Measurements from ENCODE around the gene TMEM178B.
"Not testable (repeated sequence)": the region's sequence is repeated elsewhere in the genome, so short reads cannot be mapped to it uniquely, and the experiment has no call there.

TMEM178B gene

GRCh38 chr7:141317033-141317585 lies 243.2 kb downstream of the TMEM178B start:
- no peak for DNase-seq (ENCODE audit: low read depth)
- TF ChIP-seq CTCF (conservative IDR thresholded peaks at IDR 0.05; ENCODE audit: low read depth, low read length) = no peak
- no peak overlapping the region for H3K4me3 ChIP-seq (ENCODE audit: low read depth, low read length)

GRCh38 chr7:141320287-141320686 lies 246.4 kb downstream of the TMEM178B start:
- no peak overlapping the region for H3K4me3 ChIP-seq (ENCODE audit: low read depth, low read length)
- no peak for DNase-seq (ENCODE audit: low read depth)
- no peak for TF ChIP-seq CTCF (conservative IDR thresholded peaks at IDR 0.05; ENCODE audit: low read depth, low read length)

- no peak for DNase-seq (ENCODE audit: low read depth)
- no peak overlapping the region for H3K4me3 ChIP-seq (ENCODE audit: low read depth, low read length)
- TF ChIP-seq CTCF (conservative IDR thresholded peaks at IDR 0.05; ENCODE audit: low read depth, low read length) = no peak
Observed at GRCh38 chr7:141322383-141322782, 248.5 kb downstream of the TMEM178B start.

GRCh38 chr7:141323826-141324225 lies 250.0 kb downstream of the TMEM178B start:
- DNase-seq (ENCODE audit: low read depth) = no peak
- H3K4me3 ChIP-seq (ENCODE audit: low read depth, low read length) = no peak overlapping the region
- TF ChIP-seq CTCF (conservative IDR thresholded peaks at IDR 0.05; ENCODE audit: low read depth, low read length) = no peak

GRCh38 chr7:141324870-141325269 lies 251.0 kb downstream of the TMEM178B start:
- TF ChIP-seq CTCF (conservative IDR thresholded peaks at IDR 0.05; ENCODE audit: low read depth, low read length) = no peak
- no peak overlapping the region for H3K4me3 ChIP-seq (ENCODE audit: low read depth, low read length)
- DNase-seq (ENCODE audit: low read depth) = no peak

GRCh38 chr7:141325275-141325674 lies 251.4 kb downstream of the TMEM178B start:
- TF ChIP-seq CTCF (conservative IDR thresholded peaks at IDR 0.05; ENCODE audit: low read depth, low read length) = no peak
- H3K4me3 ChIP-seq (ENCODE audit: low read depth, low read length) = no peak overlapping the region
- DNase-seq (ENCODE audit: low read depth) = no peak

GRCh38 chr7:141328290-141328689 lies 254.4 kb downstream of the TMEM178B start:
- no peak for TF ChIP-seq CTCF (conservative IDR thresholded peaks at IDR 0.05; ENCODE audit: low read depth, low read length)
- H3K4me3 ChIP-seq (ENCODE audit: low read depth, low read length) = no peak overlapping the region
- DNase-seq (ENCODE audit: low read depth) = no peak

GRCh38 chr7:141330285-141330684 lies 256.4 kb downstream of the TMEM178B start:
- not testable (repeated sequence) for DNase-seq (ENCODE audit: low read depth); H3K4me3 ChIP-seq (ENCODE audit: low read depth, low read length)

All from choroid plexus epithelial cell (primary cell).